Myocyte (in vitro differentiated cells): Measurements from ENCODE around the gene TTC7B. TPM values are rescaled to one million over a fixed set of nuclear protein-coding genes. Genes with fewer than 3 reads are reported as not detected.
A peak's percentile ranks its signal among the peaks of the same experiment; 100 is the strongest.

Experiments used
- DNase-seq: peaks from one replicate; pipeline ENCODE4 v3.0.0-alpha.2; 2012; ENCODE audit warnings: low read depth
- total RNA-seq: library from RNA; depleted of rRNA; stranded (reverse); fragments of >200 nt; gene quantifications from 2 replicates; pipeline ENCODE4 v1.2.3, GENCODE V29; 2014

Gene TTC7B
- total RNA-seq, 1 donor from 2014 or later, result 40.6 TPM

GRCh38 chr14:90805662-90806540, 10.3 kb downstream of the TTC7B start:
- DNase-seq, result no peak

GRCh38 chr14:90805084-90805391, 11.2 kb downstream of the TTC7B start:
- no peak for DNase-seq

- DNase-seq, result no peak
These were observed 11.7 kb downstream of the TTC7B start for GRCh38 chr14:90804292-90805083.

GRCh38 chr14:90803249-90803648, 13.0 kb downstream of the TTC7B start:
- DNase-seq, result no peak

- no peak for DNase-seq
These were observed 16.8 kb downstream of the TTC7B start for GRCh38 chr14:90799420-90799819.

GRCh38 chr14:90797919-90798318, 18.3 kb downstream of the TTC7B start:
- no peak for DNase-seq

GRCh38 chr14:90797451-90797850, 18.8 kb downstream of the TTC7B start:
- DNase-seq, result no peak

GRCh38 chr14:90796329-90796728, 19.9 kb downstream of the TTC7B start:
- DNase-seq, result no peak

- peak; percentile 51 for DNase-seq
These were observed 20.5 kb downstream of the TTC7B start for GRCh38 chr14:90795744-90796143.

GRCh38 chr14:90791486-90791885, 24.7 kb downstream of the TTC7B start:
- DNase-seq, result peak; percentile 35

GRCh38 chr14:90788031-90788430, 28.2 kb downstream of the TTC7B start:
- DNase-seq, result no peak

- DNase-seq, result no peak
These were observed 30.3 kb downstream of the TTC7B start for GRCh38 chr14:90785876-90786450.

- DNase-seq, result no peak
These were observed 30.8 kb downstream of the TTC7B start for GRCh38 chr14:90785471-90785870.

GRCh38 chr14:90784621-90785270, 31.5 kb downstream of the TTC7B start:
- DNase-seq, result no peak

- DNase-seq, result no peak
These were observed 32.9 kb downstream of the TTC7B start for GRCh38 chr14:90783344-90783743.

GRCh38 chr14:90782892-90783291, 33.3 kb downstream of the TTC7B start:
- DNase-seq, result no peak

- DNase-seq, result no peak
These were observed 34.4 kb downstream of the TTC7B start for GRCh38 chr14:90781876-90782275.

GRCh38 chr14:90781344-90781761, 34.9 kb downstream of the TTC7B start:
- DNase-seq, result peak; percentile 69

- DNase-seq, result no peak
These were observed 35.7 kb downstream of the TTC7B start for GRCh38 chr14:90780519-90780918.

- DNase-seq, result no peak
These were observed 37.5 kb downstream of the TTC7B start for GRCh38 chr14:90778571-90779255.
